ENCODE results near the gene TTC3.

DNA sequence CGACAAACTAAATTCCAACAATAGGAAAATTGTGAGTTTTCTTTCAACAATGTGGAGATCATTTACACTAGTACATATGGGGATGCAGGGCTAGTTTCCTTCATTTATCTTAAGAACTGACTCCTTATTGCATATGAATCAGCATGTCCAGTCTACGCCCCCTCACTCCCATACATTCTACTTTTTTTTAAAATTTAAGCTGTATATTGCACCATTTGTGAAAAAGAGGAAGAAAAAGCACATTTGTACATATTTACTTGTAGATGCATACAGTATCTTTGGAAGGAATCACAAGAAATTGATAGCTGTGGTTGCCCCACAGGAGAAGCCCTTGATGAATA lies 178.2 kb downstream of the TTC3 start:
- TF ChIP-seq HEY1 (CRISPR knock-in tag; IDR thresholded peaks at IDR 0.05; ENCODE audit: borderline replicate concordance), result no peak
- TF ChIP-seq CTCF (IDR thresholded peaks at IDR 0.05 in 2 of 3, conservative IDR thresholded peaks at IDR 0.05 in 1 of 3; ENCODE audit: insufficient read depth in 2 of 3, low read depth in 1 of 3, low read length in 3 of 3), result no peak
- no peak for TF ChIP-seq POLR2G (IDR thresholded peaks at IDR 0.05; ENCODE audit: low read depth, low read length)
- no peak for TF ChIP-seq TCF7L2 (IDR thresholded peaks at IDR 0.05; ENCODE audit: low read depth, low read length)
- TF ChIP-seq ZNF121 (CRISPR knock-in tag; conservative IDR thresholded peaks at IDR 0.05), result no peak
- TF ChIP-seq U2AF2 (optimal IDR thresholded peaks at IDR 0.05; ENCODE audit: low read depth, low read length), result no peak
- TF ChIP-seq EP300 (IDR thresholded peaks at IDR 0.05; ENCODE audit: low read length), result no peak
- TF ChIP-seq MAFG (tag; conservative IDR thresholded peaks at IDR 0.05), result no peak
- TF ChIP-seq AFF4 (CRISPR knock-in tag; IDR thresholded peaks at IDR 0.05), result no peak
- TF ChIP-seq, protein P1, sequence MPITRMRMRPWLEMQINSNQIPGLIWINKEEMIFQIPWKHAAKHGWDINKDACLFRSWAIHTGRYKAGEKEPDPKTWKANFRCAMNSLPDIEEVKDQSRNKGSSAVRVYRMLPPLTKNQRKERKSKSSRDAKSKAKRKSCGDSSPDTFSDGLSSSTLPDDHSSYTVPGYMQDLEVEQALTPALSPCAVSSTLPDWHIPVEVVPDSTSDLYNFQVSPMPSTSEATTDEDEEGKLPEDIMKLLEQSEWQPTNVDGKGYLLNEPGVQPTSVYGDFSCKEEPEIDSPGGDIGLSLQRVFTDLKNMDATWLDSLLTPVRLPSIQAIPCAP (CRISPR knock-in tag; IDR thresholded peaks at IDR 0.05; ENCODE audit: borderline replicate concordance), result no peak
- no peak for TF ChIP-seq ZZZ3 (IDR thresholded peaks at IDR 0.05)
- TF ChIP-seq ZNF785 (CRISPR knock-in tag; IDR thresholded peaks at IDR 0.05), result no peak
- TF ChIP-seq MAFK (IDR thresholded peaks at IDR 0.05; ENCODE audit: low read length), result no peak
